Dermis lymphatic vessel endothelial cell (primary cell): ENCODE measurements around the gene RBM15. TPM values are rescaled to one million over a fixed set of nuclear protein-coding genes. Genes with fewer than 3 reads are reported as not detected.

ENCODE experiments used
- total RNA-seq: library from RNA; depleted of rRNA; stranded (reverse); fragments of >200 nt; gene quantifications from 2 replicates; pipeline ENCODE4 v1.2.1, GENCODE V29; 2014

RBM15 gene
- 28.6 and 30.5 TPM in 2 replicates for total RNA-seq

GRCh38 chr1:110338886-110339406 lies at the start of gene RBM15:
Gene RBM15 (plus strand): TSS chr1:110339377. CDS start chr1:110339406, 29 bp downstream.

GRCh38 chr1:110390692-110391245 lies 51.6 kb downstream of the RBM15 start, which contains the start of gene SLC16A4:
Gene SLC16A4 (minus strand): TSS chr1:110391026. CDS start chr1:110389323, 1,703 bp downstream.

Other genes starting within 250 kb of the RBM15 start
- not detected in 2 replicates for gene UBL4B, start 226.9 kb upstream of the RBM15 start, total RNA-seq
- 1.0 and 1.3 TPM in 2 replicates for gene SLC6A17, start 188.9 kb upstream of the RBM15 start, total RNA-seq
- gene KCNC4, start 129.1 kb upstream of the RBM15 start, total RNA-seq = 0.34 and 0.98 TPM in 2 replicates
- 0.17 and 0.54 TPM in 2 replicates for gene SLC16A4, start 51.6 kb downstream of the RBM15 start, total RNA-seq
- gene LAMTOR5, start 68.3 kb downstream of the RBM15 start, total RNA-seq = 92.5 and 102 TPM in 2 replicates
- gene PROK1, start 111.8 kb downstream of the RBM15 start, total RNA-seq = not detected in 2 replicates
- under 0.01 TPM in 1 of 2 replicates, not detected in the other for gene KCNA10, start 179.8 kb downstream of the RBM15 start, total RNA-seq